ENCODE results near the gene TAS2R20. TPM values are rescaled to one million over a fixed set of nuclear protein-coding genes. Genes with fewer than 3 reads are reported as not detected.

Gene TAS2R20
- total RNA-seq, 2 experiments from 2014 or later: 1.2 to 1.4 TPM

DNA sequence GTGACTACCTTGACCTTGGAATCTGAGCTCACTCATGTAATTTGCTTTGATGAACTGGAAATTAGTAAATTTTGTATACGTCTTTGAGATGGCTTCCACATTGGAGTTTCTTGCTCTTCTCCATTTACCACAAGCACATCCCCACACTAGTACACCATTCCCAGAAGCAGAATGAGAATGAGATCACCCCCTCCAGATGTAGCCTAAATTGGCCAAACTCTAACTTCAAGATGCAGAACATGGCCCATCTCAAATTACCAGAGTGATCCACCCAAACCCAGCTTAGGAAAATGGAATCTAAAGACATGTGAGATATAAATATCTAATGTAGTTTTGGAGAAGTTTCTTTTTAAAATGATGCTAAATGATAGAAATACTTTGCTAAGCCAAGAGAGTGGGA lies 9.5 kb upstream of the TAS2R20 start:
- intact Hi-C loops (cut with DNase I, micrococcal nuclease): no loop called here
- CTCF ChIA-PET: interaction anchor here (0.7 to 0.9 kb wide), 2 partner anchors 23 to 192 kb away, joined by 3 read pairs; no protein-coding TSS in a partner anchor
- H3K36me3 Mint-ChIP-seq (ENCODE audit: low read depth): peaks cover 13% of the 10 kb centered on the region
- H3K4me1 Mint-ChIP-seq: no peaks in the 10 kb centered on the region
- ATAC-seq (no peak), DNase-seq (no peak)
- POLR2A ChIA-PET: no interaction called here
- H3K27ac Mint-ChIP-seq: no peak overlapping the region
- H3K4me3 Mint-ChIP-seq: no peak overlapping the region
- no peaks in the 10 kb centered on the region for H3K9me3 Mint-ChIP-seq (ENCODE audit: low read depth)
- no peaks in the 10 kb centered on the region for H3K27me3 Mint-ChIP-seq

DNA sequence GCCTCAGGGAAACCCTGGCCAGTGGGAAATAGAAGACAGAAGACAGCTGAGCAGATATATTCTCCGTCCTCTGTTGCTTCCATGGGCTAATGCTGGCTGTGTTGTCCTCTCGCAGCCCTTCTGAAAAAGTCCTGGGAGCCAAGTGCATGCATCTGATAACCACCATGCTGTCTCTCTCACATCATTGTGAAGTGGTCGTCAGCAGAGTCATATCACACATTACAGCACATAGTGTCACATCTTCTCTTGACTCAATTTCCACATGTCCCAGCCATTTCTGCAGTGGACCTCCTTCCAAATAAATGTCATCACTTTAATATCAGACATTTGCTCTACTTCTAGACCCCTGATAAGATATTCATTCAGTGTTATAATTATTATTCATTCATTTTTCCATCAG lies 3.8 kb downstream of the TAS2R20 start:
- ChIA-PET CTCF (no interaction called here), POLR2A (no interaction called here)
- H3K9me3 Mint-ChIP-seq (ENCODE audit: low read depth): peaks cover 9% of the 10 kb centered on the region
- no peak overlapping the region for H3K27ac Mint-ChIP-seq
- no peak overlapping the region for H3K4me3 Mint-ChIP-seq
- intact Hi-C loops (cut with DNase I, micrococcal nuclease): no loop called here
- ATAC-seq (no peak), DNase-seq (no peak)
- H3K4me1 Mint-ChIP-seq: peaks cover 4% of the 10 kb centered on the region
- H3K27me3 Mint-ChIP-seq: no peaks in the 10 kb centered on the region
- H3K36me3 Mint-ChIP-seq (ENCODE audit: low read depth): peaks cover 38% of the 10 kb centered on the region

DNA sequence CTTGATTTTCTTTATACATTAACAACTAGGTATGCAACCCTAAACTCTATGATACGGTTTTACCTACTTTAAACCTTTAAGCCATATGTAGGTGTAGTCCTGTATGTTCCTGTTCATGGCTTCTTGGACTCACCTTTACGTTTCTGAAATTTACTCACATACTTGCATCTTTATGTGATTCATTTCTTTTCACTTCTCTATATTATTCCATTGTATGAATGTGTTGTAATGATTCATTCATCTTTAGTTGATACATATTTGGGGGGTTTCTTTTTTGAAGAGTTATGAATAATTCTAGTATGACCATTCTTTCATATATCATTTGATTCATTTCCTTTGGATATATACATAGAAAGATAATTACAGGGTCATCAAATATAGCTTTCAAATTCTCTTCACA lies 9.0 kb downstream of the TAS2R20 start:
- DNase-seq (no peak), ATAC-seq (peak; percentile 81)
- Mint-ChIP-seq H3K4me1 (peaks cover 27% of the 10 kb centered on the region), H3K4me3 (no peak overlapping the region), H3K36me3 (ENCODE audit: low read depth) (peaks cover 24% of the 10 kb centered on the region), H3K27me3 (no peaks in the 10 kb centered on the region), H3K9me3 (ENCODE audit: low read depth) (peaks cover 9% of the 10 kb centered on the region), H3K27ac (no peak overlapping the region)
- intact Hi-C loops (cut with DNase I, micrococcal nuclease): no loop called here
- POLR2A ChIA-PET: interaction anchor here (0.5 kb wide), 1 partner anchor 1736 kb away, joined by 3 read pairs; no protein-coding TSS in a partner anchor
- CTCF ChIA-PET: no interaction called here

DNA sequence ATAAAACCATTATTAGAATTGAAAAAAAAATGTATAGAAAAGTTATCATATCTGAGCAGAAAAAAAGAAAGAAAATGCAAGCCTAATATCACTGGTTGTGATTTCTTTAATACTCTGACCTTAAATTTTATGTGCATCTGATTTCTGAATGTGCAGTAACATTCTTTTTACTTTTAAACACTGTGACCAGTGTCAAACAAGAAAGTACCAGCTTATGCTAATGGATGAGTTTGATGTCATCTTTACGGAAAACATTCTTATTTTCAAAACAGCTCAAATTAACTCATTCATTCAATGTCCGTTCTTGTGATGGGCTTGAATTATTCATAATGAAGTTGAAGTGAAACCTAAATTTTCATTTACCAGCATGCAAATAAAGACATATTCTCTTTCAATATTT lies 11.3 kb downstream of the TAS2R20 start, which contains the start of gene TAS2R50:
TAS2R50 (minus strand) TSS at position 101 of the 400 bp plus-strand sequence; CDS start at position 49, 52 bp downstream.
- intact Hi-C loops (cut with DNase I, micrococcal nuclease): no loop called here
- Mint-ChIP-seq H3K9me3 (ENCODE audit: low read depth) (peaks cover 9% of the 10 kb centered on the region), H3K4me1 (peaks cover 45% of the 10 kb centered on the region), H3K4me3 (no peak within 1 kb of the TSS), H3K27me3 (peaks cover 4% of the 10 kb centered on the region), H3K36me3 (ENCODE audit: low read depth) (peaks cover 15% of the 10 kb centered on the region), H3K27ac (no peak within 1 kb of the TSS)
- ChIA-PET CTCF (interaction anchor here (0.7 kb wide), 1 partner anchor 10 kb away, joined by 3 read pairs; no protein-coding TSS in a partner anchor), POLR2A (no interaction called here)
- no peak for ATAC-seq
- DNase-seq: no peak

DNA sequence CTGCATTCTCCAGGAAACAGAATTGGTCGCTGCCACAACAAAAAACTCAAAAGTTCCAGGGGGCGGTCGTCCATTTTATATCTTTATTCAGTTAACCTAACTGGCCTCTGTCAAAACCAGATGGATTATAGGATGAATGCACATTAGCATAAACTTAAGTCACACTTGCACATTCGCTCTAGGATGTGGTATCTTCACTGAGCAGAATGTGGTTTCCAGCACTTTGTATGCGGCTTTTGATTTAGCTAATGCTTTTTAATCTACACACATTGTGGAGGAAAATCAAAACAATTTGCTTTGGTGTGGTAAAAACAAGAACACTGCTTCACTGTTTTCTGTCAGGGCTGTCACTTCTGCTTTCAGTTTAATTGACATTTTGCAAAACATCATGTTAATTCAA lies 15.9 kb downstream of the TAS2R20 start:
- Mint-ChIP-seq H3K4me3 (no peak overlapping the region), H3K27me3 (peaks cover 17% of the 10 kb centered on the region), H3K27ac (no peak overlapping the region), H3K36me3 (ENCODE audit: low read depth) (peaks cover 5% of the 10 kb centered on the region), H3K9me3 (ENCODE audit: low read depth) (no peaks in the 10 kb centered on the region), H3K4me1 (peaks cover 42% of the 10 kb centered on the region)
- DNase-seq (peak; percentile 54), ATAC-seq (peak; percentile 89)
- ChIA-PET POLR2A (no interaction called here), CTCF (interaction anchor here (1.0 kb wide), 1 partner anchor 13 kb away, joined by 3 read pairs; no protein-coding TSS in a partner anchor)
- intact Hi-C loops (cut with DNase I, micrococcal nuclease): loop anchor here in 1 of 2 experiments (1.0 to 2.0 kb wide), 2 partner anchors 103 to 189 kb away; partner anchors contain the start of gene SMIM10L1

DNA sequence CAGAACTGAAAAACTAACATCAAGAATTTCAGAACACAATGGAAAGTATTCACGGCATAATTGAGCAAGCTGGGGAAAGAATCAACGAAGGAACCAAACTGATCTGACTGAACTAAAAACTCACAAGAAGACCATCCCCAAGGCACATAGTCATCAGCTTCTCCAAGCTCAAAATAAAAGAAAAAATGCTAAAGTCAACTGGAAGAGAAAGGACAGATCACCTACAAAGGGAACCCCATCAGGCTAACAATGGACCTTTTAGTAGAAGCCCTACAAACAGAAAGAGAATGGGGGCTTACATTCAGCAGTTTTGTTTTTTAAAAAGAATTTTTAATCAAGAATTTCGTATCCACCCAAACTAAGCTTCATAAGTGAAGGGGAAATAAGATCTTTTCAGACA lies 23.1 kb downstream of the TAS2R20 start:
- no peaks in the 10 kb centered on the region for H3K9me3 Mint-ChIP-seq (ENCODE audit: low read depth)
- DNase-seq: no peak
- ChIA-PET CTCF (no interaction called here), POLR2A (no interaction called here)
- H3K4me1 Mint-ChIP-seq: peaks cover 7% of the 10 kb centered on the region
- peaks cover 12% of the 10 kb centered on the region for H3K36me3 Mint-ChIP-seq (ENCODE audit: low read depth)
- no peak for ATAC-seq
- no peak overlapping the region for H3K27ac Mint-ChIP-seq
- peaks cover 9% of the 10 kb centered on the region for H3K27me3 Mint-ChIP-seq
- H3K4me3 Mint-ChIP-seq: no peak overlapping the region
- intact Hi-C loops (cut with DNase I, micrococcal nuclease): no loop called here

DNA sequence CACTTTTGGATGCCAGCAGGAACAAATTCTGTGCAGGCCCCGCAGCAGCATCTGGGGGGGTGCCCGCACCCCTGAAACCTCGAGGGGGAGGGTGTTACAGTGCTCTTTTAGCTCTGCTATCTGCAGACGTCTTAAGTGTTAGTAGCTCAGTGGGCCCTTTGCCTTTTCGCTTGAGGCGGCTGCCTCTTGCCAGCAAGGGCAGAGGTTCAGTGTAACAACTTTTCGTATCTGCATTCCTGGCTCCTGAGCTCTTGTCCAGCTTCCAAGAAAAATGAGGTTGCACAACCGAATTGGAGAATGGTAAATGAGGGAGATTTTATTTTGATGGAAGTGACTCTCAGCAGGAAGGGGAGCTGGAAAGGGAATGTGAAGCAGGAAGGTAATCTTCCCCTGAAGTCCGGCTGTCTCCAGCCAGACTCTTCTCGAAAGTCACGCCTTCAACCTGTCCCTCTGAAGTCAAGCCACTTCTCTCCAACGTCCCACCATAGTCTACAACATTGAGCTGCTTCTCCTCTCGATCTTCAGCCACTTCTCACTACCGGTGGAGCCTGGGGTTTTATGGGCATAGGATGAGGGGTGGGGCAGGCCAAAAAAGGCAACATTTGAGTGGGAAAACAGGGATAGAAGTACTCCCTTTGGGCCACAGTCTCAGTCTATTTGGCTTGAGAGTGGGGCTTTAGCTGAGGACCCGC lies 29.2 kb downstream of the TAS2R20 start:
- Mint-ChIP-seq H3K27ac (no peak overlapping the region), H3K27me3 (no peaks in the 10 kb centered on the region), H3K9me3 (ENCODE audit: low read depth) (no peaks in the 10 kb centered on the region), H3K4me1 (no peaks in the 10 kb centered on the region), H3K4me3 (no peak overlapping the region), H3K36me3 (ENCODE audit: low read depth) (peaks cover 9% of the 10 kb centered on the region)
- ChIA-PET POLR2A (no interaction called here), CTCF (interaction anchor here (1.3 kb wide), 1 partner anchor 97 kb away, joined by 3 read pairs; no protein-coding TSS in a partner anchor)
- intact Hi-C loops (cut with DNase I, micrococcal nuclease): no loop called here
- DNase-seq: no peak
- no peak for ATAC-seq

DNA sequence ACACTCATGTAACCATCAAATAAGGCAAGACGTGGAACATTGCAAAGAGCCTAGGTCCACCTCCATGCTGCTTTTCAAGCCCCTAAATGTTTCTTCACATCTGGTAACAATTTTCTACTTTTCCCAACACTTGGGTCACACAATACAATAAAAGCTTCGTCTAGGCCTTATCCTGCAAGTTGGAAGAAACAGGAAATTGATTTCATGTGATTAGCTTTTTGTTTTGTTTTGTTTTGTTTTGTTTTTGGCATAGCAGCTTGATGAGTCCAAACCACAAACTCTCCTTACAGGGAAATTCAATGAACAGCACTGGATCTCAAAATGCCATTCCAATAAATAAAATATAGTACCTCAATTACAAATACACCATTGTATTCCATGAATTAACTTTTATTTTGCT lies 30.7 kb downstream of the TAS2R20 start:
- DNase-seq (no peak), ATAC-seq (no peak)
- Mint-ChIP-seq H3K4me3 (no peak overlapping the region), H3K4me1 (no peaks in the 10 kb centered on the region), H3K36me3 (ENCODE audit: low read depth) (peaks cover 5% of the 10 kb centered on the region), H3K9me3 (ENCODE audit: low read depth) (no peaks in the 10 kb centered on the region), H3K27me3 (no peaks in the 10 kb centered on the region), H3K27ac (no peak overlapping the region)
- intact Hi-C loops (cut with DNase I, micrococcal nuclease): no loop called here
- ChIA-PET POLR2A (no interaction called here), CTCF (no interaction called here)

DNA sequence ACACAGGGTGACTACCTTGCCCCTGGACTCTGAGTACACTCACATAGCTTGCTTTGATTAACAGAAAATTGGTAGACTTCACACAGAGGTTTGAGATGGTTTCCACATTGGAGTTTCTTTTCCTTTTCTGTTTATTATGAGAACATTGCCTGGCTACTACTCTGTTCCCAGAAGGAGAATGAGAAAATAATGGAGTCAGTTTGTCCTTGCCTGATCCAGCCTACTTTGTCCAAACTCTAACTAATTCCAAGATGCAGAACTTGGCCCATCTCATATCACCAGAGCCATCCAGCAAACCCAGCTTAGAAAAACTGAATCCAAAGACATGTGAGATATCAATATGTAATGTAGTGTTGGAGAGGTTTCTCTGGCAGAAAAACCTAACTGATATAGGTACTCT lies 31.8 kb downstream of the TAS2R20 start:
- no peak for ATAC-seq
- Mint-ChIP-seq H3K4me1 (peaks cover 6% of the 10 kb centered on the region), H3K27ac (no peak overlapping the region), H3K36me3 (ENCODE audit: low read depth) (peaks cover 7% of the 10 kb centered on the region), H3K4me3 (no peak overlapping the region), H3K27me3 (no peaks in the 10 kb centered on the region), H3K9me3 (ENCODE audit: low read depth) (no peaks in the 10 kb centered on the region)
- DNase-seq: no peak
- POLR2A ChIA-PET: no interaction called here
- CTCF ChIA-PET: no interaction called here
- intact Hi-C loops (cut with DNase I, micrococcal nuclease): no loop called here

DNA sequence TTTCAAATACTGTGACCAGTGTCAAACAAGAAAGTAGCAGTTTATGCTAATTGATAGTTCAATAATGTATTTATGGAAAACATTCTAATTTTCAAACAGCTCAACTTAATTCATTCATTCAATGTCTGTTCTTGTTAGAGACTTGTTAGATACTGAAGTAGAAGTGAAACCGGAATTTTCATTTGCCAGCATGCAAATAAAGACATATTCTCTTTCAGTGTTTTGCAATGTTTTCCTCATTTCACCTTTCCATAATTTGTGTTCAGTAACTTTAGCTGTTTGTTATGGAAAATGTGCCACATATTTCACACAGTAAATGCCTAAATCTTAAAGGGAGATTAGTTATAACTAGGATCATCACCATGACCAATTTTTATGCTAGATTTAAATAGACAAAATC lies 32.6 kb downstream of the TAS2R20 start:
- ATAC-seq (no peak), DNase-seq (no peak)
- H3K9me3 Mint-ChIP-seq (ENCODE audit: low read depth): no peaks in the 10 kb centered on the region
- H3K27me3 Mint-ChIP-seq: no peaks in the 10 kb centered on the region
- no peak overlapping the region for H3K27ac Mint-ChIP-seq
- CTCF ChIA-PET: no interaction called here
- peaks cover 7% of the 10 kb centered on the region for H3K36me3 Mint-ChIP-seq (ENCODE audit: low read depth)
- no peak overlapping the region for H3K4me3 Mint-ChIP-seq
- intact Hi-C loops (cut with DNase I, micrococcal nuclease): no loop called here
- POLR2A ChIA-PET: no interaction called here
- peaks cover 13% of the 10 kb centered on the region for H3K4me1 Mint-ChIP-seq

DNA sequence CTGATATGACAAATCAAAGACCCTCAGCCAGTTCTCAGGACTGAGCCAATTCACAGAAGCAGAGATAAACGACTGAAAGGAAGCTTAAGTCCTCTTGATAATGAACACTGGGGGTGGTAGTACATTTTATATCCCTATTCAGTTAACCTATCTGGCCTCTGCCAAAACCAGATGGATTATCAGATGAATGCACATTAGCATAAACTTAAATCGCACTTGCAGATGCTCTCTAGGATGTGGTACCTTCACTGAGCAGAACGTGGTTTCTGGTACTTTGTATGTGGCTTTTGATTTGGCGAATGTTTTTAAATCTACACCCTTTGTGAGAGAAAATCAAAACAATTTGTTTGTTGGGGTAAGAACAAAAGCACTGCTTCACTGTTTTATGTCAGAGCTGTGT lies 37.9 kb downstream of the TAS2R20 start:
- intact Hi-C loops (cut with DNase I, micrococcal nuclease): loop anchor here (5.0 kb wide), 2 partner anchors 237 to 527 kb away; no protein-coding TSS in a partner anchor

DNA sequence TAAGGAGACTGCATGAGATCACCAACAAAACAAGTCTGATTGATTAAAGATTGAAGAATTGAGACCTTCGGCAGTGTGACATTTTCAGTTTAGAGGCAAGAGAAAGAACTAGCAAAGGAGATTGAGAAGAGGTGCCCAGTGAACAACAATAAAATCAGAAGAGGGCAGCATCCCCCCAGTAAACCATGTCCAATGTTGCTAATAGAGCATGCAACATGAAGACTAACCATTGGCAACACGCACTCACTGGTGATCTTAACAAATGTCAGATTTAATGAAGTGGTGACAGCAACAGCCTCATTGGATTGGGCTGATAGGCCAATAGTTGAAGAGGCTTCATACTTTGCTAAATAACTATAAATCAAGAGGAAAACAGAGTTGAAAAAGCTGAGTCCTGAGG lies 38.3 kb downstream of the TAS2R20 start:
- DNase-seq (no peak), ATAC-seq (no peak)
- ChIA-PET CTCF (interaction anchor here (1.4 kb wide), 1 partner anchor 240 kb away, joined by 5 read pairs; no protein-coding TSS in a partner anchor), POLR2A (no interaction called here)
- peaks cover 33% of the 10 kb centered on the region for H3K4me1 Mint-ChIP-seq
- no peaks in the 10 kb centered on the region for H3K27me3 Mint-ChIP-seq
- no peak overlapping the region for H3K4me3 Mint-ChIP-seq
- no peak overlapping the region for H3K27ac Mint-ChIP-seq
- H3K9me3 Mint-ChIP-seq (ENCODE audit: low read depth): peaks cover 15% of the 10 kb centered on the region
- peaks cover 33% of the 10 kb centered on the region for H3K36me3 Mint-ChIP-seq (ENCODE audit: low read depth)
- intact Hi-C loops (cut with DNase I, micrococcal nuclease): loop anchor here (5.0 to 10.0 kb wide), 3 partner anchors 237 to 527 kb away; no protein-coding TSS in a partner anchor

More for the DNA sequence above, 37.9 kb downstream of the TAS2R20 start:
- H3K27ac Mint-ChIP-seq: no peak overlapping the region
- DNase-seq (no peak), ATAC-seq (no peak)
- H3K4me3 Mint-ChIP-seq: no peak overlapping the region
- ChIA-PET CTCF (interaction anchor here (1.4 kb wide), 1 partner anchor 239 kb away, joined by 5 read pairs; no protein-coding TSS in a partner anchor), POLR2A (no interaction called here)
- H3K36me3 Mint-ChIP-seq (ENCODE audit: low read depth): peaks cover 32% of the 10 kb centered on the region
- peaks cover 33% of the 10 kb centered on the region for H3K4me1 Mint-ChIP-seq
- peaks cover 12% of the 10 kb centered on the region for H3K9me3 Mint-ChIP-seq (ENCODE audit: low read depth)
- no peaks in the 10 kb centered on the region for H3K27me3 Mint-ChIP-seq

All from activated CD4-positive, alpha-beta T cell treated with anti-CD3 and anti-CD28 coated beads for 36 hours (primary cell).